H1 (cell line): ENCODE measurements around the gene SHISA9. TPM values are rescaled to one million over a fixed set of nuclear protein-coding genes. Genes with fewer than 3 reads are reported as not detected.

Experiments
- ASH2L ChIP-seq: fragments of 200-600, 300-600 bp; sonication (generic); IDR thresholded peaks from one replicate; pipeline ENCODE4 v1.7.1; 2017; ENCODE audit warnings: low read length
- KDM1A ChIP-seq: fragments of 200-600, 300-600 bp; sonication (generic); IDR thresholded peaks from 2 replicates; pipeline ENCODE4 v1.7.1; 2016; ENCODE audit warnings: mild to moderate bottlenecking, low read length, borderline replicate concordance
- SP2 ChIP-seq: IDR thresholded peaks from 2 replicates; pipeline ENCODE4 v1.6.1; 2012; ENCODE audit warnings: mild to moderate bottlenecking, low read length, inconsistent platforms
- SRF ChIP-seq: IDR thresholded peaks from 2 replicates; pipeline ENCODE4 v1.6.1; 2011; ENCODE audit warnings: mild to moderate bottlenecking, low read depth, low read length, moderate library complexity
- SUZ12 ChIP-seq: fragments of 200-600 bp; sonication (generic); IDR thresholded peaks from 2 replicates; pipeline ENCODE4 v1.6.1; 2012; ENCODE audit warnings: mild to moderate bottlenecking, inconsistent platforms, low read length, moderate library complexity, mixed read lengths
- TBP ChIP-seq: IDR thresholded peaks from 2 replicates; pipeline ENCODE4 v1.6.1; 2011; ENCODE audit warnings: low read depth, low read length, improper control_type of control experiment
- polyA plus RNA-seq, 7 experiments: library from polyadenylated mRNA; depleted of rRNA in 3 of 7; stranded (reverse) in 5 of 7; unstranded in 2 of 7; fragments of >200 nt in 5 of 7; fragments of 200-250 nt in 2 of 7; gene quantifications; 1 replicate in 5 of 7; 2 replicates in 1 of 7; 4 replicates in 1 of 7; pipeline versions ENCODE4 v1.2.1 to v1.2.3, GENCODE V29; 2011 to 2013; ENCODE audit warnings: missing spikeins in 2 of 7, mixed read lengths in 2 of 7
- total RNA-seq: library from RNA; stranded (reverse); fragmentation: NEBNext Ultra II Directional; extraction: Animal tissue kit (Norgen Biotek cat#: 25700); gene quantifications from 2 replicates; pipeline ENCODE4 v1.2.1, GENCODE V29; 2021
- TF ChIP-seq, protein P1 (sequence below), 3 experiments: IDR thresholded peaks; 1 replicate in 2 of 3; 2 replicates in 1 of 3; pipeline versions ENCODE4 v1.5.1 to v1.6.1; 2011; ENCODE audit warnings: low read length in 3 of 3, mild to moderate bottlenecking in 3 of 3, inconsistent platforms in 2 of 3, low read depth in 1 of 3, moderate library complexity in 1 of 3; ENCODE audit not compliant: insufficient read depth in 1 of 3; ENCODE audit errors: control extremely low read depth in 1 of 3

Gene SHISA9
- total and polyA plus RNA-seq, 2 of the 8 experiments (the other 6 are each of a cell fraction or from before 2014, with no cell fraction given) = 25.6 to 39.8 TPM

DNA sequence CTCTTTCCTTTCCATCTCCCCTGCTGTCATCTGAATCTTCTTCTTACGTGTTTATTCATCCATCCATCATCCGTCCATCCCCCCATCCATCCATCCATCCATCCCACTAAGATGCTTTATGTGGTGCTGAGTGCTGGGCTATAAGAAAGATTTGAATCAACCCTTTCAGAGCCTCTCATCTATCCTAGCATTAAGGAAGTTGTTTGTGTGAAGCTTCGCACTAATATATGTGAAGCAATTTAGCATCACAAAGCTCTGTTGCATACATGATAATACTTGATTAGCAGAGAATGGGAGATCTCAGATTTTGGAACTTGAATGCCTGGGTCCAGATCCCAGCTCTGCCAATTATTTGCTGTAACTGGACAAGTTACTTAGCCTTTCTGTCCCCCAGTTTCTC, 255.7 kb downstream of the SHISA9 start (continued):
- no peak for TF ChIP-seq SRF
- no peak for TF ChIP-seq KDM1A
- no peak for TF ChIP-seq SUZ12
- TF ChIP-seq, protein P1, sequence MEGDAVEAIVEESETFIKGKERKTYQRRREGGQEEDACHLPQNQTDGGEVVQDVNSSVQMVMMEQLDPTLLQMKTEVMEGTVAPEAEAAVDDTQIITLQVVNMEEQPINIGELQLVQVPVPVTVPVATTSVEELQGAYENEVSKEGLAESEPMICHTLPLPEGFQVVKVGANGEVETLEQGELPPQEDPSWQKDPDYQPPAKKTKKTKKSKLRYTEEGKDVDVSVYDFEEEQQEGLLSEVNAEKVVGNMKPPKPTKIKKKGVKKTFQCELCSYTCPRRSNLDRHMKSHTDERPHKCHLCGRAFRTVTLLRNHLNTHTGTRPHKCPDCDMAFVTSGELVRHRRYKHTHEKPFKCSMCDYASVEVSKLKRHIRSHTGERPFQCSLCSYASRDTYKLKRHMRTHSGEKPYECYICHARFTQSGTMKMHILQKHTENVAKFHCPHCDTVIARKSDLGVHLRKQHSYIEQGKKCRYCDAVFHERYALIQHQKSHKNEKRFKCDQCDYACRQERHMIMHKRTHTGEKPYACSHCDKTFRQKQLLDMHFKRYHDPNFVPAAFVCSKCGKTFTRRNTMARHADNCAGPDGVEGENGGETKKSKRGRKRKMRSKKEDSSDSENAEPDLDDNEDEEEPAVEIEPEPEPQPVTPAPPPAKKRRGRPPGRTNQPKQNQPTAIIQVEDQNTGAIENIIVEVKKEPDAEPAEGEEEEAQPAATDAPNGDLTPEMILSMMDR (IDR thresholded peaks at IDR 0.05; ENCODE audit: control extremely low read depth in 1 of 3, insufficient read depth in 1 of 3, low read depth in 1 of 3, low read length in 3 of 3) = no peak
- no peak for TF ChIP-seq TBP
- no peak for TF ChIP-seq SP2
- TF ChIP-seq ASH2L = no peak
